Mucosa of descending colon (tissue), 3 donors: ENCODE results near the gene USP9Y. TPM values are rescaled to one million over a fixed set of nuclear protein-coding genes. Genes with fewer than 3 reads are reported as not detected.

Experiments used
- ATAC-seq: fragments of 200-7000 bp; cut with Tn5 transposase; one replicate; pipeline ENCODE4 v1.9.1; 2020; ENCODE audit warnings: mild to moderate bottlenecking, moderate library complexity
- DNase-seq, 3 donors: peaks; one replicate each; pipeline ENCODE4 v3.0.0-alpha.2; 2020
- H3K36me3 ChIP-seq: fragments of 200-600 bp; one replicate; pipeline ENCODE4 v1.8.0; 2021; ENCODE audit warnings: low read depth, mild to moderate bottlenecking
- H3K4me1 ChIP-seq: fragments of 200-600 bp; one replicate; pipeline ENCODE4 v1.8.0; 2021; ENCODE audit warnings: low read depth, mild to moderate bottlenecking
- H3K4me3 ChIP-seq: fragments of 200-600 bp; one replicate; pipeline ENCODE4 v1.8.0; 2021; ENCODE audit warnings: mild to moderate bottlenecking
- H3K9me3 ChIP-seq: fragments of 200-600 bp; one replicate; pipeline ENCODE4 v1.8.0; 2021; ENCODE audit warnings: mild to moderate bottlenecking
- CTCF ChIP-seq: fragments of 200-600 bp; IDR thresholded peaks from one replicate; pipeline ENCODE4 v1.8.0; 2022; ENCODE audit warnings: antibody characterized with exemption, mild to moderate bottlenecking
- intact Hi-C, 2 donors: fragments of 100-400 bp; cut with DNase I in 1 of 2; cut with micrococcal nuclease in 1 of 2; formaldehyde crosslinking; loops; one replicate each; pipeline versions ENCODE4 v1.11.0 to v1.11.1; 2022; cut with DNase I, micrococcal nuclease
- total RNA-seq, 3 donors: library from RNA; stranded (reverse); fragmentation: NEBNext Ultra II Directional in 2 of 3; extraction: Animal tissue kit (Norgen Biotek cat#: 25700) in 2 of 3; gene quantifications; one replicate each; pipeline versions ENCODE4 v1.2.1 to v1.2.4, GENCODE V29; 2021 to 2023
- donor health status: DM: no; HTN: no; CAD: no; lungs with moderate emphysema.
- donor health status: DM: no; HTN: no; CAD: no.
- donor health status: DM: no; HTN: yes; CAD: no.

The USP9Y gene
- total RNA-seq, 3 donors from 2014 or later: 9.2 to 18.1 TPM; not detected in 1

GRCh38 chrY:12678111-12678510 lies 22.9 kb upstream of the USP9Y start:
- TF ChIP-seq CTCF: no peak
- intact Hi-C loops: no loop called here
- ATAC-seq (no peak), DNase-seq (no peak)
- H3K4me3 ChIP-seq: no peak overlapping the region
- H3K36me3 ChIP-seq: no peaks in the 10 kb centered on the region
- no peaks in the 10 kb centered on the region for H3K9me3 ChIP-seq
- no peaks in the 10 kb centered on the region for H3K4me1 ChIP-seq

- ATAC-seq: no peak
- DNase-seq: no peak
These were observed 19.5 kb upstream of the USP9Y start for GRCh38 chrY:12681535-12681934.

DNA sequence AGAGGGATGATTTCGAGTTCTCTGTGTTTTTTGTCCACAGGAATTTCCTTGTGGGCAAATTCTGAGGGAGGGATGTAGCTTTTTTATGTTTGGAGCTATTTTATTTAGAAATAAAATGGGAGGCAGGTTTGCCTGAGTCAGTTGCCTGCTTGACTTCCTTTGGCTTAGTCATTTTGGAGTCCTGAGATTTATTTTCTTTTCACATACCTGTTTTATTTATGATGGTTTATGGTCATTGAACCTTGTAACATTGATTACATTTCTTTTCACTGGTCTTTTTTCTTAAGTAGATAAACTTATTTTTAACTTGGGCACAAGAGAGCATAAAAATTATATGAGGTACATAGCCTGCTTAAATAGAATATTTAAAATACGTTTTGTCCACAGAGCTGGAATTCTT lies 12.7 kb upstream of the USP9Y start:
- H3K4me1 ChIP-seq: no peaks in the 10 kb centered on the region
- no peaks in the 10 kb centered on the region for H3K36me3 ChIP-seq
- H3K4me3 ChIP-seq: no peak overlapping the region
- no peak for ATAC-seq
- H3K9me3 ChIP-seq: peaks cover 5% of the 10 kb centered on the region
- intact Hi-C loops: no loop called here
- no peak for TF ChIP-seq CTCF
- DNase-seq: no peak

More at GRCh38 chrY:12681535-12681934, 19.5 kb upstream of the USP9Y start:
- no peaks in the 10 kb centered on the region for H3K9me3 ChIP-seq
- no peak for TF ChIP-seq CTCF
- no peaks in the 10 kb centered on the region for H3K36me3 ChIP-seq
- H3K4me1 ChIP-seq: no peaks in the 10 kb centered on the region
- H3K4me3 ChIP-seq: no peak overlapping the region
- intact Hi-C loops: no loop called here

DNA sequence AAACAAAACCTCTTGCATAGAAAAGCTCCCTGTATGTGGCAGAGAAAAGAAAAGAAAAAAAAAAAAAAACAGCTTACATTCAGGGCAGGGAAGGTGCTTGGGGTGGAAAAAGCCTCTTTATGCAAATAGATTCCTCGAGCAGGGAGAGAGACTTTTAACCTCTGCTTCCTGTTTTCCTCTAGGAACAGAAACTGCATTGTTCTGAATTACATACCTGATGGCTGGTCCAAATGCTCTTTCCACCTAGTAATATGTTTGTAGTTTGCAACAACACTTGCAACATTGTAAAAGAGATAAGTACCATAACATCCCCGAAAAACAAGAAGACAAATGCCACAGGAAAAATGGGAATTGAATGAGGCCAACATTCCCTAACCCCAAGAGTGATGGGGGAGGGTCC lies 944 bp upstream of the USP9Y start:
- peaks cover 10% of the 10 kb centered on the region for H3K9me3 ChIP-seq
- DNase-seq (no peak), ATAC-seq (no peak)
- intact Hi-C loops: no loop called here
- TF ChIP-seq CTCF: no peak
- no peaks in the 10 kb centered on the region for H3K4me1 ChIP-seq
- H3K4me3 ChIP-seq: no peak overlapping the region
- H3K36me3 ChIP-seq: no peaks in the 10 kb centered on the region

DNA sequence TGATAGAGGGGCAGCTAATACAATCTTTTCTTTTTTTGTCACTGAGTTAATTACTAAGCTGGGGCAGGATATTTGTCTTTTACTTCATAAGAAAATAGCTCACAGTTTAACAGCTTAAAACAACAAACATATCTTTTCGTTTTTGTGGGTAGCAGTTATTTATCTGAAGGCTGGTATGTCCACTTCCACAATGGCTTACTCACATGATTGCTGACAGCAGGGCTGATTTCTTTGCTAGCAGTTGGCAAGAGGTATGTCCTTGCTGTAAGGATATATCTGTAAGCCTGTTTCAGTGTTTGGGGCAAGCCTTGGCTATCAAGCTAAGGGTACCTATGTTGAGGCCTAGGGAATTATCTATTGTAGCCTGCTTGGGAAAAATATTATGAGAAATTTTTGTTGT lies 1.1 kb downstream of the USP9Y start:
- no peaks in the 10 kb centered on the region for H3K4me1 ChIP-seq
- DNase-seq: no peak
- intact Hi-C loops: no loop called here
- no peaks in the 10 kb centered on the region for H3K36me3 ChIP-seq
- H3K9me3 ChIP-seq: peaks cover 10% of the 10 kb centered on the region
- no peak overlapping the region for H3K4me3 ChIP-seq
- TF ChIP-seq CTCF: no peak
- no peak for ATAC-seq

- Histone ChIP-seq H3K4me3 (no peak overlapping the region), H3K4me1 (no peaks in the 10 kb centered on the region), H3K36me3 (no peaks in the 10 kb centered on the region), H3K9me3 (no peaks in the 10 kb centered on the region)
- ATAC-seq (no peak), DNase-seq (no peak)
- no peak for TF ChIP-seq CTCF
- intact Hi-C loops: no loop called here
These were observed 9.4 kb downstream of the USP9Y start for GRCh38 chrY:12710460-12710859.
